Measurements from ENCODE around the gene SLC25A6.
"Not testable (repeated sequence)": the region's sequence is repeated elsewhere in the genome, so short reads cannot be mapped to it uniquely, and the experiment has no call there.

Gene SLC25A6

GRCh38 chrX:1412551-1413161, 20.7 kb upstream of the SLC25A6 start:
- DNase-seq: no peak

- no peak for DNase-seq
Measured at GRCh38 chrX:1411326-1411725, 19.4 kb upstream of the SLC25A6 start.

- DNase-seq: no peak
Measured at GRCh38 chrX:1407035-1407434, 15.1 kb upstream of the SLC25A6 start.

GRCh38 chrX:1405769-1406168, 13.9 kb upstream of the SLC25A6 start:
- DNase-seq: not testable (repeated sequence)

GRCh38 chrX:1403867-1404266, 12.0 kb upstream of the SLC25A6 start:
- not testable (repeated sequence) for DNase-seq

GRCh38 chrX:1403228-1403627, 11.3 kb upstream of the SLC25A6 start:
- no peak for DNase-seq

- no peak for DNase-seq
Measured at GRCh38 chrX:1401611-1402430, 9.9 kb upstream of the SLC25A6 start.

GRCh38 chrX:1400742-1401471, 9.0 kb upstream of the SLC25A6 start:
- DNase-seq: no peak

- DNase-seq: no peak
Measured at GRCh38 chrX:1400049-1400448, 8.1 kb upstream of the SLC25A6 start.

- DNase-seq: no peak
Measured at GRCh38 chrX:1398431-1399340, 6.8 kb upstream of the SLC25A6 start.

- no peak for DNase-seq
Measured at GRCh38 chrX:1397441-1398270, 5.7 kb upstream of the SLC25A6 start.

- no peak for DNase-seq
Measured at GRCh38 chrX:1397001-1397400, 5.1 kb upstream of the SLC25A6 start.

GRCh38 chrX:1395646-1396216, 3.8 kb upstream of the SLC25A6 start:
- DNase-seq: no peak

GRCh38 chrX:1394731-1395501, 3.0 kb upstream of the SLC25A6 start:
- no peak for DNase-seq

GRCh38 chrX:1393871-1394615, 2.1 kb upstream of the SLC25A6 start:
- DNase-seq: no peak

GRCh38 chrX:1392376-1393068, 609 bp upstream of the SLC25A6 start:
- DNase-seq: no peak

GRCh38 chrX:1391370-1391706, 575 bp downstream of the SLC25A6 start:
- no peak for DNase-seq

GRCh38 chrX:1390621-1391369, 1.1 kb downstream of the SLC25A6 start:
- no peak for DNase-seq

GRCh38 chrX:1389993-1390285, 2.0 kb downstream of the SLC25A6 start:
- no peak for DNase-seq
